OCI-LY1 (cell line): Measurements from ENCODE around the gene TRPM3.

Experiments
- H2AFZ ChIP-seq: fragments of 200-600 bp; sonication (generic), shearing (Covaris generic); 2 replicates; pipeline ENCODE4 v1.6.0; 2014; ENCODE audit warnings: antibody characterized with exemption, mild to moderate bottlenecking, low read length
- H3F3A ChIP-seq: fragments of 200-600 bp; sonication (generic), shearing (Covaris generic); 2 replicates; pipeline ENCODE4 v1.6.0; 2014; ENCODE audit warnings: mild to moderate bottlenecking, antibody characterized with exemption, low read length, moderate library complexity; ENCODE audit not compliant: insufficient read depth
- H3K27ac ChIP-seq: fragments of 200-600 bp; sonication (generic); 2 replicates; pipeline ENCODE4 v1.5.1; 2014; ENCODE audit warnings: low read length, mixed run types, mild to moderate bottlenecking, low read depth; ENCODE audit not compliant: poor library complexity, severe bottlenecking
- H3K27me3 ChIP-seq: fragments of 200-600 bp; sonication (generic); 2 replicates; pipeline ENCODE4 v1.6.0; 2014; ENCODE audit warnings: antibody characterized with exemption, mild to moderate bottlenecking, low read length, moderate library complexity; ENCODE audit not compliant: insufficient read depth
- H3K36me3 ChIP-seq: fragments of 200-600 bp; sonication (generic); 2 replicates; pipeline ENCODE4 v1.6.1; 2014; ENCODE audit warnings: mild to moderate bottlenecking, antibody characterized with exemption, low read length, moderate library complexity, mixed read lengths; ENCODE audit not compliant: insufficient read depth
- H3K4me1 ChIP-seq: fragments of 200-600 bp; sonication (generic); 2 replicates; pipeline ENCODE4 v1.5.1; 2014; ENCODE audit warnings: mild to moderate bottlenecking, low read length, moderate library complexity; ENCODE audit not compliant: insufficient read depth, severe bottlenecking
- H3K4me2 ChIP-seq: fragments of 200-600 bp; sonication (generic), shearing (Covaris generic); 2 replicates; pipeline ENCODE4 v1.6.1; 2014; ENCODE audit warnings: low read length
- H3K4me3 ChIP-seq: fragments of 200-600 bp; sonication (generic); 2 replicates; pipeline ENCODE4 v1.5.1; 2014; ENCODE audit warnings: low read length, low read depth, mild to moderate bottlenecking, mixed read lengths; ENCODE audit not compliant: poor library complexity, severe bottlenecking
- H3K79me2 ChIP-seq: fragments of 200-600 bp; shearing (Covaris generic); 2 replicates; pipeline ENCODE4 v1.6.1; 2016; ENCODE audit warnings: mixed run types, low read length, mixed read lengths; ENCODE audit not compliant: insufficient read depth
- H3K9ac ChIP-seq: fragments of 200-600 bp; sonication (generic), shearing (Covaris generic); 2 replicates; pipeline ENCODE4 v1.6.1; 2014; ENCODE audit warnings: mild to moderate bottlenecking, low read length, mixed read lengths
- H3K9me2 ChIP-seq: fragments of 200-600 bp; sonication (generic), shearing (Covaris generic); 2 replicates; pipeline ENCODE4 v1.6.1; 2014; ENCODE audit warnings: low read depth, mild to moderate bottlenecking, low read length, mixed read lengths
- H3K9me3 ChIP-seq: fragments of 200-600 bp; shearing (Covaris generic); 2 replicates; pipeline ENCODE4 v1.6.1; 2014; ENCODE audit warnings: low read length, mixed read lengths
- H4K20me1 ChIP-seq: fragments of 200-600 bp; sonication (generic), shearing (Covaris generic); 2 replicates; pipeline ENCODE4 v1.6.0; 2016; ENCODE audit warnings: mild to moderate bottlenecking, low read length; ENCODE audit not compliant: insufficient read depth
- CTCF ChIP-seq: fragments of 200-600 bp; sonication (generic), shearing (Covaris generic); IDR thresholded peaks from 2 replicates; pipeline ENCODE4 v1.5.1; 2017; ENCODE audit warnings: mild to moderate bottlenecking, antibody characterized with exemption, low read length, moderate library complexity, mixed read lengths
- EZH2 ChIP-seq: fragments of 200-600 bp; sonication (generic), shearing (Covaris generic); IDR thresholded peaks from 2 replicates; pipeline ENCODE4 v1.8.0; 2017; ENCODE audit warnings: borderline replicate concordance, mixed run types, mild to moderate bottlenecking, antibody characterized with exemption, low read length, moderate library complexity, mixed read lengths

The TRPM3 gene

GRCh38 chr9:71157731-71158130 lies 36.3 kb upstream of the TRPM3 start:
- Histone ChIP-seq H3K9ac (no peak overlapping the region), H3K4me3 (no peak overlapping the region), H3K27me3 (no peaks in the 10 kb centered on the region), H3K9me2 (no peaks in the 10 kb centered on the region), H3K79me2 (no peaks in the 10 kb centered on the region), H2AFZ (no peak overlapping the region), H3K36me3 (no peaks in the 10 kb centered on the region), H4K20me1 (no peaks in the 10 kb centered on the region), H3K4me1 (no peaks in the 10 kb centered on the region), H3K9me3 (no peaks in the 10 kb centered on the region), H3K27ac (no peak overlapping the region), H3K4me2 (no peak overlapping the region), H3F3A (no peaks in the 10 kb centered on the region)
- no peak for TF ChIP-seq EZH2
- no peak for TF ChIP-seq CTCF

- Histone ChIP-seq H2AFZ (no peak overlapping the region), H3K27me3 (no peaks in the 10 kb centered on the region), H3K9me2 (no peaks in the 10 kb centered on the region), H3F3A (no peaks in the 10 kb centered on the region), H3K36me3 (no peaks in the 10 kb centered on the region), H3K79me2 (no peaks in the 10 kb centered on the region), H3K4me3 (no peak overlapping the region), H3K9ac (no peak overlapping the region), H3K4me2 (no peak overlapping the region), H3K27ac (no peak overlapping the region), H3K4me1 (no peaks in the 10 kb centered on the region), H4K20me1 (no peaks in the 10 kb centered on the region), H3K9me3 (no peaks in the 10 kb centered on the region)
- TF ChIP-seq EZH2 (no peak), CTCF (no peak)
Observed at GRCh38 chr9:71147368-71147767, 25.9 kb upstream of the TRPM3 start.

GRCh38 chr9:71146511-71146910 lies 25.1 kb upstream of the TRPM3 start:
- Histone ChIP-seq H3K9me2 (no peaks in the 10 kb centered on the region), H3F3A (no peaks in the 10 kb centered on the region), H3K9me3 (no peaks in the 10 kb centered on the region), H3K36me3 (no peaks in the 10 kb centered on the region), H3K4me3 (no peak overlapping the region), H3K79me2 (no peaks in the 10 kb centered on the region), H3K27me3 (no peaks in the 10 kb centered on the region), H4K20me1 (no peaks in the 10 kb centered on the region), H2AFZ (no peak overlapping the region), H3K4me2 (no peak overlapping the region), H3K9ac (no peak overlapping the region), H3K27ac (no peak overlapping the region), H3K4me1 (no peaks in the 10 kb centered on the region)
- no peak for TF ChIP-seq EZH2
- TF ChIP-seq CTCF: no peak
